ENCODE data around the gene LAX1.
"Not testable (repeated sequence)": the region's sequence is repeated elsewhere in the genome, so short reads cannot be mapped to it uniquely, and the experiment has no call there.

LAX1 gene

DNA sequence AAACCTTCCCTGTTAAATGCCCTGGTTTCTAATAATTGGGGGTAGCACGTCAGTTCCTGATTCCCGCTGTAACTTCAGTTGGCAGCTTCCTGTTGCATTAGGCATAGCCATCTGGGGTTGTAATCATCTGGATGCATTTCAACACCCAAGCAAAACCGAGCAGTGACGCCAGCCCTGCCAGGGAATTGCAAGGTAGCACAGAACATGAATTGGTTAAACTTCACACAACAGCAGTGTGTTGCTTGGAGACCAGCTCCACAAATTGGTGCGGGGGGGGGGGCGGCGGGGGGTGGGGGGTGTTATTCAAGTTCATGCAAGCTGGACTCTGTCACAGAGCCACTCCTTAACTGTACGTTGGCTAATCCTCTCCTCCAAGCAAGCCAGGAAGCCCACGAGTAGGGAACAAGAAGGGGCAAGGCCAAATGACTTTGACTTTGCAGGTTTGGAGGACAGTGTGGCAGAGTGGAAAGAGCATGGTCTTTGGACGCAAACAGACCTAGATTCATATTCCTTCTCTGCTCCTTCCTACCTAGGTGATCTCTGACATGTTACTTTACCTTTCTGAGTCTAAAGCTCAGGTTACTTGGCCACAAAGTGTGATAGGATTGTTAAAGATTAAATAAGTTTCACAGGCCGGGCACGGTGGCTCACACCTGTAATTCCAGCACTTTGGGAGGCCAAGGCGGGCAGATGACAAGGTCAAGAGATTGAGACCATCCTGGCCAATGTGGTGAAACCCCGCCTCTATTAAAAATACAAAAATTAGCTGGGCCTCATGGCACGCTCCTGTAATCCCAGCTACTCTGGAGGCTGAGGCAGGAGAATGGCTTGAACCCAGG is 4.7 kb downstream of the LAX1 start:
- no peak for DNase-seq

DNA sequence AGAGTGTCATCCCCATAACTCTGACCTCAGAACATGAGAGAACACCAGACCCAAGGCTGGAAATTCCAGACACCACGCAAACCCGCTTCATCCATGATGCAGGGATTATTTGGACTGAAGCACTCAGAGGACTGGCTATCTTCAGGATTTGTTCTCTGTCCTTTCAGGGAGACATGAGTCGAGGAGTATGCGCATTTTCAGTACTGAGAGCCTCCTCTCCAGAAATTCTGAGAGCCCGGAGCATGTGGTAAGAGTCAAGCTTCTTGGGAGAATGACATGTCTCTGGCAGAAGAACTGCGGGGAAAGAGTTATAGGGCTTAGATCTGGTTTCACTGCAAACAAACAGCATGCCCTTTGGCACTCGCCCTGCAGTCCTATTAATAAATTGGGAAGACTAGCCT is 6.9 kb downstream of the LAX1 start:
- DNase-seq = no peak

DNA sequence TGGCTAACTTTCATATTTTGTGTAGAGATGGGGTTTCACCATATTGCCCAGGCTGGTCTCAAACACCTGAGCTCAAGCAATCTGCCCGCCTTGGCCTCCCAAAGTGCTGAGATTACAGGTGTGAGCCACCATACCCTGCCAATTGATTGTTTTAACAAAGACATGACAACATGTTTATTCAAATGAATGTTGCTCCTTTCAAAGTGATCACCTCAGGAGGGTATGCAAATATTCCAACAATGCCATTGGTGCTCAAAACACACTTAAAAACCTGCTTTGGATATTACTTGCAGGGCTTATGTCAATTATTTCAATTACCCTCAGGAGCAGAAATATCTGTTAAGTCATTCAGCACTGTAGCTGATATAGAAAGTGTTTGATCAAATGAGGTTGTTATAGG is 7.9 kb downstream of the LAX1 start:
- no peak for DNase-seq

DNA sequence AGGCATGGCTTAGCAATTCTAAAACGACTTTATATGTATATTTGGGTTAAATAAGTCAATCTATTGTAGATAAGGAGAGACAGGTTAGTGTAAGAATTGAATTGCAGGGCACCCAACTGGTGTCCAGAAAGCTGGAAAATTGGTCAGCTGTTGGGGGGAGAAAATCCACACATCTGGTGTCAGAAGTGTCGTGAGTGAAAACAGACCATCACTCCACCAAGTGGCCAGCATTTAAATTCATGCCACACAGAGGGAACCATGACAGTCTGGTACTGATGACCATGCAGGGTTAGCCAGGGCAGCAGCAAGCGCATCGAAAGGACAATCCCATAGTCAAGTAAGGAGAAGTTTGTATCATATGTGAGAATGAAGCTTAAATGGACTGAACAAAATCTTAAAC is 11.7 kb downstream of the LAX1 start:
- DNase-seq = no peak

DNA sequence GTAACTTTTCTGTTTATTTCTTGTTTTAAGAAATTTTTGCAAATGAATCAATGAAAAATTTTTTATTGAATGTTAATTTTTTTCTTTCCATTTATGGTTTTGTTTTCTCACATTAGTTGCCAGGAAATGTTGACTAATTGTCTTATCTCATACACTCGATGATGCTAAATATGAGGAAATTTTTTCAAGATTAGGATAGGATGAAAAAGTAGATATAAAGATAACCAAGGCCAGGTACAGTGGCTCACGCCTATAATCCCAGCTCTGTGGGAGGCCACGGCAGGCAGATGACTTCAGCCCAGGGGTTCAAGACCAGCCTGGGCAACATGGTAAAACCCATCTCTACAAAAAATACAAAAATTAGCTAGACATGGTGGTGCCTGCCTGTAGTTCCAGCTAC is 12.6 kb downstream of the LAX1 start:
- no peak for DNase-seq

DNA sequence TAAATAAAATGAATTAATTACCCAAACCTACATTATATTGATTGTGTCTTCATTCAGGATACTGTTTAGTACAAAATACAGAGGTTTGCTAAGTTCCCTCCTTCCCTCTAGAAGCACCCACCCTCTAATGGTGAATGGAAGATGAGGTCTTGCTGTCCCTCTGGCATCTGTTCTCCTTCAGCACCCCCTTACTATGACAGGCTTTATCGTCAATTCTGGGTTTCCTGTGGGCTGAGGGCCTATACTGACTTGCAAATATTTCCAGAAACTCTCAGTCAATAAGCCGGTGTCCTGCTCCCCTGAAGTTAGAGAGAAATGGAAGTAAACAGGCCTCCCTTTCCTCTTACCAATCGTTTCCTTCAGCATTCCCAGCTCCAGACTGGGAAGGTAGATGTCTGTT is 13.2 kb downstream of the LAX1 start:
- no peak for DNase-seq

DNA sequence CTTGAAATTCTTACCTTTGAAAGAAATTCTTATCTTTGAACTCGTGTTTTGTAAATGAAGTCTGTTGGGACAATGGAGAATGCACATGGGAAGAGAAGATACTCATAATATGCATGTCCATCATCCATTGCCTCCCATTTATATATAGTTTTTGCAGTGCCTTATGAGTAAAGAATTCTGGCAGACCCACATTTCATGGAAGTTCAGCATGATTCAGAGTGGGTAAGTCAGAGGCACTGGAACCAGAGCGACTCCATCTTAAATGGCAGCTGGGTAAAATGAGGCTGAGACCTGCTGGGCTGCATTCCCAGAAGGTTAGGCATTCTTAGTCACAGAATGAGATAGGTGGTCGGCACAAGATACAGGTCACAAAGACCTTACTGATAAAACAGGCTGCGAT is 13.8 kb downstream of the LAX1 start:
- DNase-seq = no peak

DNA sequence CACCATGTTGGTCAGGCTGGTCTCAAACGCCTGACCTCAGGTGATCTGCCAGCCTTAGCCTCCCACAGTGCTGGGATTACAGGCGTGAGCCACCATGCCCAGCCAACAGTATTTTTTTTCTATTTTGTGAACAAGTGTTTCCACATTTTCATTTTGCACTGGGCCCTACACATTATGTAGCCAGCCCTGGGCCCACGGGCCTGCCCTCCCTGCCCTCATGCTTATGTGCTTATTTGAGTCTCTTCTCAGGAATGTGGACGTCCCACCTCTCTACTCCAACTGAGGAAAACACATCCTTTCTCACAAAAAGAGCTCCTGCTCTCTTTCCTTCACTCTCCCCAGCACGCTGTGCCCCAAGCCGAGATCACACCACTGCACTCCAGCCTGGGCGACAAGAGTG is 17.0 kb downstream of the LAX1 start:
- no peak for DNase-seq

DNA sequence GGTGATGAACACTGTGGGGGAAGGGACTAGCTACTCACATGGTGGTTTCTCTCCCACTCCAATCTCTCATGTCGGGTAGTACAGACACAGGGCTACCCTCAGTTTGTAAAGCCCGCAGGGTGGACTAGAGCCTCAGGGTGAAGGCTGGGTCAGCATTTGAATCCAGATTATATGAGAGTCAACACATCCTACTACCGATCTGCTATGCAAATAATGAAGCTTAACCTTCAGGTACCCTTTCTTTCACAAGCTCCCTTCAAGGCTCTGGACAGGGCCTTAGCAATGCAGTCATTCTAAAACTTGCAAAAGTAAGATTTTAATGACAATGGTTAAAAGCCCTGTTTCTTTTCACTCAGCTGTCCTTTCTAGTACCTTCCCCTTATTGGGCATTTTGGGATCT is 25.0 kb downstream of the LAX1 start:
- DNase-seq = no peak

DNA sequence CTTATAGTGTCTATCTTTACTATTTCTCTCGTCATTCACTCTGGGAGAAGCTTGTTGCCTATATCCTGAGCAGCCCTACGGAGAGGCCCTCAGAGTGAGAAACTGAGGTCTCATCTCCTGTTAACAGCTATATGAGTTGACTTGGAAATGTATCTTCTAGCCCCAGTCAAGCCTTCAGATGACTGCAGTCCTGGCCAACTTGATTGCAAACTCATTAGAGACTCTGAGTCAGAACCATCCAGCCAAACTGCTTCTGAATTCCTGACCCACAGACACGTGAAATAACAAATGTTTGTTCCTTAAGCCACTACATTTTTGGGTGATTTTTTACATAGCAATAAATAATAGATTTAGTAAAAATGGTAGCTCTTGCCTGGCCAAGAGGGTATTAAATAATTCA is 26.5 kb downstream of the LAX1 start:
- no peak for DNase-seq

DNA sequence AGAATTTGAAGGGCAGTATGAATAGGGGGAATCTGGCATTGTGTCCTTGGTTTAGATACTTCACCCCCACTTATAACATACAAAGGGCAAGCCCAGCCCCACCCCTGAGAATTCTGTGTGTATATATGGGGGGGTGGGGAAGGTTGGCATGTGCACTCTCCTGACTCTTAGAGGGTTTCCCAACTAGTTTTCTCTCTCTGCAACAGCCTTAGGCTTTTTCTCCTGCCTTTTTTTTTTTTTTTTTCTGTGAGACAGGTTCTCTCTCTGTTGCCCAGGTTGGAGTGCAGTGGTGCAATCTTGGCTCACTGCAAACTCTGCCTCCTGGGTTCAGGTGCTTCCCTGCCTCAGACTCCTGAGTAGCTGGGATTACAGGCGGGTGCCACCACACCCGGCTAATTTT is 27.5 kb downstream of the LAX1 start:
- no peak for DNase-seq

DNA sequence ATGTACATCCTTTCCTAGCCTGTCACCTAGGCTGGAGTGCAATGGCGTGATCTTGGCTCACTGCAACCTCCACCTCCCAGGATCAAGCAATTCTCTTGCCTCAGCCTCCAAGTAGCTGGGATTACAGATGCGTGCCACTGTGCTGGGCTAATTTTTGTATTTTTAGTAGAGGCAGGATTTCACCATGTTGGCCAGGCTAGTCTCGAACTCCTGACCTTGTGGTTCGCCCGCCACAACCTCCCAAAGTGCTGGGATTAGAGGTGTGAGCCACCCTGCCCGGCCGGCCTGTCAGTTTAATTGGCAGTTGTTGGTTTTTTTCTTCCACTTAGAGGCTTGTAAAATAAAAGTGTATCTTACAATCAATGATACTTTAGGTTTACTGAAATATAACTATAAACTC is 28.6 kb downstream of the LAX1 start:
- not testable (repeated sequence) for DNase-seq

DNA sequence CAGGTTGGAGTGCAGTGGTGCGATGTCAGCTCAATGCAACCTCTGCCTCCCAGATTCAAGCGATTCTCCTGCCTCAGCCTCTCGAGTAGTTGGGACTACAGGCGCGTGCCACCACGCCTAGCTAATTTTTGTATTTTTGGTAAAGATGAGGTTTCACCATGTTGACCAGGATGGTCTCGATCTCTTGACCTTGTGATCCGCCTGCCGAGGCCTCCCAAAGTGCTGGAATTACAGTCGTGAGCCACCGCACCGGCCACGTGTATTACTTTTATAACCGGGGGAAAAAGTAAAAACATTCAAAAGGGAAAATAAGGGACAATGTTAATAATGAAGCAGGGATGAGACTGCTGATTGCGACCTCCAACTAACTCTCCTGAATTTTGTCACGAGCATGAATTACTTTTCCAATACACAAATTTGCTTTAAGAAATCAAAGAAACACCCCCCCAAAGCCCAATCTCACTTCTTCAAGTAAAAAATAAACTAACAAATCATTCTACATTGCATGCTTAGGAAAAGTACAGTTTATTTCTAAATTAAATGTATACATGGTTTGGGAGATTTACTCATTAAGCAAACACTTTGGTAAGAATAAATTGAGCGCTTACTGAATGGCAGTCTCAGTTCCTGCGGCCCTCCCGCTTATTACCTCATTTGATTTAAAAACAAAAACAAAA is 29.9 kb downstream of the LAX1 start:
- DNase-seq = no peak

DNA sequence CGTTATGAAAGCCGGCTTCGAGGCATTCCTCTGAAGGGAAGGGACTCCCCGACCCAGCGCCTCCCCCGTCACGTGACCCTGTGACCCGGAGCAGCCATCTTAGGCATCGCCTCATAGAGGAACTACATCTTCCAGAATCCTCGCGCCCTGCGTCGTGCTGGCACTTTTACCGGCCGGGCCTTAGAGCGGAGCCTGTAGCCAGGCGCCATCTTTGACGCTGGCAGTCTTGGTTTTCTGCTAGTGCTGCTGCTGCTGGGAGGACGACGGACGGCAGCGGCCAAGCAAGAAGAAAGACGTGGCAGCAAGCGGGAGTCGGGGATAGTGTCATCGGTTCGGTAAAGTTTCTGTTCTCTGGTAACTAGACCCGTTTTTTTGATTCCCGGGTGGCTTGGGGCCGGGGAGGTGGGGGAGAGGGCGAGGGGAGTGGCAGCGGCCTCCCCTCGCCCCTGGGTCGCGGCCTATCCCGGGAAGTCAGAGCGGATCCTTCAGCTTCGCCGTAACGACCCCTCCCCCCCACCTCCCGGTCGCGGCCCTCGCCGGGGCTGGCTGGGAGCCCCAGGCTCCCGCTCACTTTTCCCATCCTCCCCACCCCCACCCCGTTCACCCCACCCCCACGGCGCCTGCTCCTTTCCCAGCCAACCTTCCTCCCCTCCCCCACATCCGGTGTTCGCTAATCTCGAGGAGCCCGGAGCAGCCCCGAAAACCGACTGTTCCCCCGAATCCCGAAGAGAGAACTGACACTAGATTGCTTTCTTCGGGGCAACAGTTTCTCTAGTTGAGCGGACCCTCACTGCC is 30.7 kb downstream of the LAX1 start, which contains the start of the genes ZBED6 and ZC3H11A:
Gene ZBED6, plus strand, starts transcription at position 183 of the 795 bp plus-strand sequence. CDS start 1,900 bp downstream, outside the sequence.
Gene ZC3H11A, plus strand, starts transcription at position 183 of the 795 bp plus-strand sequence. CDS start 21,448 bp downstream, outside the sequence.
- peak; percentile 97 for DNase-seq

DNA sequence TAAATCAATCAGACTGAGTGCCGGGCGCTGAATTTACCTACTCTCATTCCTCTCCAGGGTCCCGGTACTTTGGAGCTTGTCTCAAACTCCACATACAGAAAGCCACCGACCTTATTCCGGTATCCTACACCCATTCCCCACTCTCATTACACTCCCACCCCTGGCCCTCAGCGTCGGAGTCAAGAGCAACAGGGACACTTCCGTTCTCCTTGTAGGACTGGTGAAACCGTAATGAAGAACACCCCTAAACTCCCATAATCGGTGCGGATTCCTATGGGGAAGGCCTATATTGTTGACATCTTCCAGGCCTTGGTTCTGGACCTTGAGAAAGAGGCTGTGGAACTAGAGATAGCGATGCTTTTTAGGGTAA is 31.2 kb downstream of the LAX1 start:
- DNase-seq = peak; percentile 23

DNA sequence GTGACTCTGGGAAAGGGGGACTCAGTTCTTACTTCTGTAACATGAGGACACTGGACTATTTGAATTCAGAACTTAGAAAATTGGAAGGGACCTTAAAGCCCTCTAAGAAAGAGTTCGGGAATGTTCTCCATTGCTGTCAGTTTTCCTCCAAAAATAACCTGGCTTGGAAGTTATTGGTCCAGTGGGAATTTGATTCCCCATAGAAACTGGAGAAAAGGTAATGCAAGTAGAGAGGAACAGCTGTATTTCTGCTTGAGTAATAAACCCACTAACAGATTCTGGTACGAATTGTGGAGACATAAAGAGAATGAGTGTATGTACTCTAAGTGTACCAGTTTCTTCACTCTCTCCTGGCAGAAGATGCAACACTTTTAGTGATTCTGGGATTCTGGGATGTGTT is 32.2 kb downstream of the LAX1 start:
- DNase-seq = no peak

DNA sequence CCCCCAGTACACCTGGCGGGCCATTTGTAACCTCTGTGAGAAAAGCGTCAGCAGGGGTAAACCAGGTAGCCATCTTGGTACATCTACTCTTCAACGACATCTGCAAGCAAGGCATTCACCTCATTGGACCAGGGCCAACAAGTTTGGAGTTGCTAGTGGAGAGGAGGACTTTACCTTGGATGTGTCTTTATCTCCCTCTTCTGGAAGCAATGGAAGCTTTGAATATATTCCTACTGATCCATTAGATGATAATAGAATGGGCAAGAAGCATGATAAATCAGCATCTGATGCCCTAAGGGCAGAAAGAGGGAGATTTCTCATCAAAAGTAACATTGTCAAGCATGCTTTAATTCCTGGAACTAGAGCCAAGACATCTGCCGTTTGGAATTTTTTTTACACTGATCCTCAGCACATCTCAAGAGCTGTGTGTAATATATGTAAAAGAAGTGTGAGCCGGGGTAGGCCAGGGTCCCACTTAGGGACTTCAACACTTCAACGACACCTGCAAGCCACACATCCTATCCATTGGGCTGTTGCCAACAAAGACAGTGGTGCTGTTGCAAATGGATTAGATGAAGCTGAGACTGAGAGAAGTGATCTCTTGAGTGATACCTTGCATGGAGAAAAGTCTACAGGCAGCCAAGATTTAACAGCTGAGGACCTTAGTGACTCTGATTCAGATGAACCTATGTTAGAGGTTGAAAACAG is 33.1 kb downstream of the LAX1 start:
- DNase-seq = no peak

DNA sequence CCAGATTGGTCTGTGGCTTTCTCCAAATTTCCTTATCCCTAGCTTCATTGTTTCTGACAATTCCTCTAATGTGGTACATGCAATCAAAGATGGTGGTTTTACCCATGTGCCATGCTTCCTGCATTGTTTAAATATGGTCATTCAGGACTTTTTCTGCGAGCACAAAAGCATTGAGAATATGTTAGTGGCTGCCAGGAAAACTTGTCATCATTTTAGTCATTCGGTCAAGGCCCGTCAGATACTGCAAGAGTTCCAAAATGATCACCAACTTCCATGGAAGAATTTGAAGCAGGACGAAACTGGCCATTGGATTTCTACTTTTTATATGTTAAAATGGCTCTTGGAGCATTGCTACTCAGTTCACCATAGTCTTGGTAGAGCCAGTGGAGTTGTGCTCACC is 34.2 kb downstream of the LAX1 start:
- DNase-seq = no peak

DNA sequence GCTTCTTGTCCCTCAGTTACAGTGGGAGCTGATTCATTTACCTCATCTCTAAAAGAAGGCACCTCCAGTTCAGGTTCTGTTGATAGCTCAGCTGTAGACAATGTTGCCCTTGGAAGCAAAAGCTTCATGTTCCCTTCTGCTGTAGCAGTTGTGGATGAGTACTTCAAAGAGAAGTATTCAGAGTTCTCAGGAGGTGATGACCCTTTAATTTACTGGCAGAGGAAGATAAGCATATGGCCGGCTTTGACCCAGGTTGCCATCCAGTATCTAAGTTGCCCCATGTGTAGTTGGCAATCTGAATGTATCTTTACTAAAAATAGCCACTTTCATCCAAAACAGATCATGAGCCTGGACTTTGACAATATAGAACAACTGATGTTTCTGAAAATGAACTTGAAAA is 35.0 kb downstream of the LAX1 start:
- no peak for DNase-seq

DNA sequence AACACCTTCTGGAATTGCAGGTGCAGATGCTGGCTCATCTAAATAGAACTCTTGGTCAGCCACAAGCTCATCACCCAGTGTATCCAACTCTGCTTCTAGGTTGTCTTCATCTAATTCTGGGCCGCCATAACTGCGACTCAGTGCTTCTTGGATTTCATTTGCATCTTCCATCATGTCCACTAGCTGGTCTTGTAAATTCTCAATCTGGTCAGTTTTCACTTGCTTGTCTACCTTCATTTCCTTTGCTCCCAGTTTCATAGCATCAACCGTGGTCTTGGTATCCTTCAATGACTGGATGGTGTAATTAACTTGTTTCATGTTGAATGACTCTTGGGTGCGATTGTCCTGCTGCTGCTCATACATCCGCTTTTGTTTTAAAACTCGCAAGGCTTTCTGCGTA is 40.7 kb downstream of the LAX1 start:
- no peak for DNase-seq

DNA sequence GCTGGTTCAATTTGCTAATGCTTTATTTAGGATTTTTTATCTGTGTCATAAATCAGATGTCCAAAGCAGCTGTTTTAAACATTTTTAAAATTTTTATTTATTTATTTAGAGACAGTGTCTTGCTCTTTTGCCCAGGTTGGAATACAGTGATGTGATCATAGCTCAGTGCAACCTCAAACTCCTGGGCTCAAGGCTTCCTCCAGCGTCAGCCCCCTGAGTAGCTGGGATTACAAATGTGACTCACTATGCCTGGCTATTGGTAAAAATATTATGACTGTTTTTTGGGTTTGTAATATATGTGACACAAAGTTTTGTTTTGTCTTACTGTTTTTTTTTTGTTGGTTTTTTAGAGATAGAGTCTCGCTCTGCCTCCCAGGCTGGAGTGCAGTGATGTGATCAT is 42.2 kb downstream of the LAX1 start:
- DNase-seq = no peak

DNA sequence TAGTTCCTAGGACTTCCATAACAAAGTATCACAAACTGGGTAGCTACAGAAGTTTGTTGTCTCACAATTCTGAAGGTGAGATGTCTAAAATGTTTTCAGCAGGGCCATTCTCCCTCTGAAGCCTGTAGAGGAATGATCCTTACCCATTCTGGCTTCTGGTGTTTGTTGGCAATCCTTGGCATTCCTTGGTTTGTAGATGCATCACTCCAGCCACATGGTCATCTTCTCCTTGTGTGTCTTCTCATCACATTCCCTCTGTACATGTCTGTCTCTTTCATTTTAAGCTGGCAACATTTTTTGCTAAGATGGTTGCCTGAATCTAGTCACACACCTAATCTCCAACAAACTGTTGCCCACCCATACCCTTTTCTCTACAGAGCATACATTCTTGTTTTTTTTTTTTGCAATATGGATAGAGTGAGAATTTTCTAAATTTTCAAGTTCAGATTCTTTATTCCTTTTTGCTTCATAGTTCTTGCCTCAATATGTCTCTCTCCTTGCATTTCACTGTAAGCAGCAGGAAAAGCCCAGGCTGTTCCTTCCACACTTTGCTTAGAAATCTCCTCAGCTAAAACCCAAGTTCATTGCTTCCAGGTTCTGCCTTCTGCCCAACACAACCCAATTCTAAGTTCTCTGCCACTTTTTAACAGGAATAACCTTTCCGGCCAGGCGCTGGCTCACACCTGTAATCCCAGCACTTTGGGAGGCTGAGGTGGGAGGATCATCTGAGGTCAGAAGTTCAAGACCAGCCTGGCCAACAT is 48.8 kb downstream of the LAX1 start:
- DNase-seq = no peak

Data from activated T-cell treated with anti-CD3 and anti-CD28 coated beads for 4 hours (primary cell).